ENCODE measurements around the gene ITGA8. TPM values are rescaled to one million over a fixed set of nuclear protein-coding genes. Genes with fewer than 3 reads are reported as not detected.

The ITGA8 gene
- total and polyA plus RNA-seq, 12 donors = 4.7 to 46.0 (median 22.2) TPM

- H3K27ac ChIP-seq = peak overlapping the region in 1 of 5 donors; percentile 27
- intact Hi-C loops (cut with DNase I) = no loop called here
- no peaks in the 10 kb centered on the region for H3K36me3 ChIP-seq (replicated peaks in 1 of 2)
- no peaks in the 10 kb centered on the region for H3K27me3 ChIP-seq
- TF ChIP-seq POLR2A (IDR thresholded peaks at IDR 0.05) (no peak), CTCF (IDR thresholded peaks at IDR 0.05) (no peak)
- no peaks in the 10 kb centered on the region for H3K9me3 ChIP-seq (replicated peaks in 1 of 3)
- H3K4me1 ChIP-seq (replicated peaks in 1 of 2) = peaks cover 0 to 7% of the 10 kb centered on the region in 2 donors
- WGBS, 4 donors = 75 to 88% (median 84%) methylated on average over 5 of the region's 5 CpGs
- peak in 2 of 7 donors; percentile 8 to 26 for DNase-seq
- no peak overlapping the region for H3K4me3 ChIP-seq
These were observed 89.4 kb downstream of the ITGA8 start for GRCh38 chr10:15630353-15630752.

- peaks cover 0 to 11% of the 10 kb centered on the region in 2 donors for H3K4me1 ChIP-seq (replicated peaks in 1 of 2)
- no peaks in the 10 kb centered on the region for H3K27me3 ChIP-seq
- no peak overlapping the region for H3K4me3 ChIP-seq
- H3K36me3 ChIP-seq (replicated peaks in 1 of 2) = no peaks in the 10 kb centered on the region
- H3K27ac ChIP-seq = no peak overlapping the region
- intact Hi-C loops (cut with DNase I) = no loop called here
- DNase-seq = peak in 4 of 7 donors; percentile 20 to 44 (median 30)
- 68 to 85% (median 69%) methylated on average over 8 of the region's 8 CpGs for WGBS, 4 donors
- no peaks in the 10 kb centered on the region for H3K9me3 ChIP-seq (replicated peaks in 1 of 3)
- no peak for TF ChIP-seq POLR2A (IDR thresholded peaks at IDR 0.05)
- no peak for TF ChIP-seq CTCF (IDR thresholded peaks at IDR 0.05)
These were observed 92.0 kb downstream of the ITGA8 start for GRCh38 chr10:15627617-15628196.

- no peak for DNase-seq
- 97 to 100% (median 98%) methylated on average over 2 of the region's 2 CpGs for WGBS, 4 donors
- no peak for TF ChIP-seq CTCF (IDR thresholded peaks at IDR 0.05)
- TF ChIP-seq POLR2A (IDR thresholded peaks at IDR 0.05) = no peak
- H3K36me3 ChIP-seq (replicated peaks in 1 of 2) = no peaks in the 10 kb centered on the region
- no peak overlapping the region for H3K4me3 ChIP-seq
- intact Hi-C loops (cut with DNase I) = no loop called here
- H3K27me3 ChIP-seq = no peaks in the 10 kb centered on the region
- peaks cover 0 to 7% of the 10 kb centered on the region in 2 donors for H3K4me1 ChIP-seq (replicated peaks in 1 of 2)
- H3K27ac ChIP-seq = no peak overlapping the region
- H3K9me3 ChIP-seq (replicated peaks in 1 of 3) = no peaks in the 10 kb centered on the region
These were observed 92.8 kb downstream of the ITGA8 start for GRCh38 chr10:15626937-15627336.

- Histone ChIP-seq H3K27ac (peak overlapping the region in 1 of 5 donors; percentile 50), H3K27me3 (no peaks in the 10 kb centered on the region), H3K4me1 (replicated peaks in 1 of 2) (peaks cover 0 to 7% of the 10 kb centered on the region in 2 donors), H3K4me3 (no peak overlapping the region), H3K9me3 (replicated peaks in 1 of 3) (no peaks in the 10 kb centered on the region), H3K36me3 (replicated peaks in 1 of 2) (no peaks in the 10 kb centered on the region)
- no peak for DNase-seq
- TF ChIP-seq CTCF (IDR thresholded peaks at IDR 0.05) (no peak), POLR2A (IDR thresholded peaks at IDR 0.05) (no peak)
- 61 to 79% (median 76%) methylated on average over 5 of the region's 5 CpGs for WGBS, 4 donors
- intact Hi-C loops (cut with DNase I) = no loop called here
These were observed 94.5 kb downstream of the ITGA8 start for GRCh38 chr10:15625261-15625660.
